OCI-LY1 (cell line): Measurements from ENCODE around the gene MBD3L2B.
A peak's percentile ranks its signal among the peaks of the same experiment; 100 is the strongest.
"Not testable (repeated sequence)": the region's sequence is repeated elsewhere in the genome, so short reads cannot be mapped to it uniquely, and the experiment has no call there.

Experiments
- H2AFZ ChIP-seq: fragments of 200-600 bp; sonication (generic), shearing (Covaris generic); 2 replicates; pipeline ENCODE4 v1.6.0; 2014; ENCODE audit warnings: antibody characterized with exemption, mild to moderate bottlenecking, low read length
- H3F3A ChIP-seq: fragments of 200-600 bp; sonication (generic), shearing (Covaris generic); 2 replicates; pipeline ENCODE4 v1.6.0; 2014; ENCODE audit warnings: mild to moderate bottlenecking, antibody characterized with exemption, low read length, moderate library complexity; ENCODE audit not compliant: insufficient read depth
- H3K27ac ChIP-seq: fragments of 200-600 bp; sonication (generic); 2 replicates; pipeline ENCODE4 v1.5.1; 2014; ENCODE audit warnings: low read length, mixed run types, mild to moderate bottlenecking, low read depth; ENCODE audit not compliant: poor library complexity, severe bottlenecking
- H3K27me3 ChIP-seq: fragments of 200-600 bp; sonication (generic); 2 replicates; pipeline ENCODE4 v1.6.0; 2014; ENCODE audit warnings: antibody characterized with exemption, mild to moderate bottlenecking, low read length, moderate library complexity; ENCODE audit not compliant: insufficient read depth
- H3K36me3 ChIP-seq: fragments of 200-600 bp; sonication (generic); 2 replicates; pipeline ENCODE4 v1.6.1; 2014; ENCODE audit warnings: mild to moderate bottlenecking, antibody characterized with exemption, low read length, moderate library complexity, mixed read lengths; ENCODE audit not compliant: insufficient read depth
- H3K4me1 ChIP-seq: fragments of 200-600 bp; sonication (generic); 2 replicates; pipeline ENCODE4 v1.5.1; 2014; ENCODE audit warnings: mild to moderate bottlenecking, low read length, moderate library complexity; ENCODE audit not compliant: insufficient read depth, severe bottlenecking
- H3K4me2 ChIP-seq: fragments of 200-600 bp; sonication (generic), shearing (Covaris generic); 2 replicates; pipeline ENCODE4 v1.6.1; 2014; ENCODE audit warnings: low read length
- H3K4me3 ChIP-seq: fragments of 200-600 bp; sonication (generic); 2 replicates; pipeline ENCODE4 v1.5.1; 2014; ENCODE audit warnings: low read length, low read depth, mild to moderate bottlenecking, mixed read lengths; ENCODE audit not compliant: poor library complexity, severe bottlenecking
- H3K79me2 ChIP-seq: fragments of 200-600 bp; shearing (Covaris generic); 2 replicates; pipeline ENCODE4 v1.6.1; 2016; ENCODE audit warnings: mixed run types, low read length, mixed read lengths; ENCODE audit not compliant: insufficient read depth
- H3K9ac ChIP-seq: fragments of 200-600 bp; sonication (generic), shearing (Covaris generic); 2 replicates; pipeline ENCODE4 v1.6.1; 2014; ENCODE audit warnings: mild to moderate bottlenecking, low read length, mixed read lengths
- H3K9me2 ChIP-seq: fragments of 200-600 bp; sonication (generic), shearing (Covaris generic); 2 replicates; pipeline ENCODE4 v1.6.1; 2014; ENCODE audit warnings: low read depth, mild to moderate bottlenecking, low read length, mixed read lengths
- H3K9me3 ChIP-seq: fragments of 200-600 bp; shearing (Covaris generic); 2 replicates; pipeline ENCODE4 v1.6.1; 2014; ENCODE audit warnings: low read length, mixed read lengths
- H4K20me1 ChIP-seq: fragments of 200-600 bp; sonication (generic), shearing (Covaris generic); 2 replicates; pipeline ENCODE4 v1.6.0; 2016; ENCODE audit warnings: mild to moderate bottlenecking, low read length; ENCODE audit not compliant: insufficient read depth
- EZH2 ChIP-seq: fragments of 200-600 bp; sonication (generic), shearing (Covaris generic); IDR thresholded peaks from 2 replicates; pipeline ENCODE4 v1.8.0; 2017; ENCODE audit warnings: borderline replicate concordance, mixed run types, mild to moderate bottlenecking, antibody characterized with exemption, low read length, moderate library complexity, mixed read lengths
- TF ChIP-seq, protein P1 (sequence below): fragments of 200-600 bp; sonication (generic), shearing (Covaris generic); IDR thresholded peaks from 2 replicates; pipeline ENCODE4 v1.5.1; 2017; ENCODE audit warnings: mild to moderate bottlenecking, antibody characterized with exemption, low read length, moderate library complexity, mixed read lengths

MBD3L2B gene

DNA sequence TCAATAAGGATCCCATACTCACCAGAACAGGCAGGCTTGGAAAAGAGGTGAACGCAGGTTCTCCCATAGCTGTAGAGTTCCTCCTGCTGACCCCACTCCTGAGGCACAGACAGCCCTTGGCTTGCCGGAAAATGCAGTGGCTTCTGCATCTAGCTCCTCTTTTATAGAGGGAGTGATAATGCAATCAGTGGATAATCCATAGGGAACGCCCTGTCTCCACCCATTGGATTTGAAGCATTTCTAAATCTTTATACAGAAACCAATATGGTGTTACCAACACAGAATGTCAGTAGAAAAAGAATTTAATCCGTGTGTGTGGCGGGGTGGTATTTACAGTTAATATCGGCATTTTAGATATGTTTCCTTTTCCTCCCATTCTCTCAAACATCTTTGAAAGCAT is at the start of gene MBD3L2B:
TSS of gene MBD3L2B (minus strand) at position 101 of the 400 bp plus-strand sequence. CDS start at position 67, 34 bp downstream.
- not testable (repeated sequence) for H3K36me3 ChIP-seq, H3K27ac ChIP-seq, H3K9me3 ChIP-seq, H3F3A ChIP-seq, H3K4me3 ChIP-seq, H3K79me2 ChIP-seq, H3K4me2 ChIP-seq, H3K4me1 ChIP-seq, H3K9ac ChIP-seq, H4K20me1 ChIP-seq, H2AFZ ChIP-seq, H3K9me2 ChIP-seq, H3K27me3 ChIP-seq

DNA sequence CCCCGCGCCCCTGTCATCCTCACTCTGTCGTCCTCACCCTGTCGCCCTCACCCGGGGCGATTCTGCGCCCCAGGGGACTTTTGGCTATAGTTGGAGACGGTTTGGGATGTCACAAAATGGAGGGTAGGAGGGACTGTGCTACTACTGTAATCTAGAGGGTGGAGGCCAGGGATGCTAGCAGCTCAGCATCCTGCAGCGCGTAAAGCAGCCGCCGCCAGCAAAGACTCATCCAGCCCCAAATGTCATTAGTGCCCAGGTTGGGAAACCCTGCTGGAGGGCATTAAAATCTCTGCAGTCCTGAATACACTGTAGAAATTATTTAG is 48.6 kb upstream of the MBD3L2B start:
- H3K79me2 ChIP-seq: peaks cover 11% of the 10 kb centered on the region
- no peak overlapping the region for H2AFZ ChIP-seq
- H3K27ac ChIP-seq: peak overlapping the region; percentile 80
- H3K9me3 ChIP-seq: no peaks in the 10 kb centered on the region
- peak overlapping the region; percentile 91 for H3K4me3 ChIP-seq
- peaks cover 12% of the 10 kb centered on the region for H3K4me1 ChIP-seq
- TF ChIP-seq EZH2: no peak
- TF ChIP-seq, protein P1, sequence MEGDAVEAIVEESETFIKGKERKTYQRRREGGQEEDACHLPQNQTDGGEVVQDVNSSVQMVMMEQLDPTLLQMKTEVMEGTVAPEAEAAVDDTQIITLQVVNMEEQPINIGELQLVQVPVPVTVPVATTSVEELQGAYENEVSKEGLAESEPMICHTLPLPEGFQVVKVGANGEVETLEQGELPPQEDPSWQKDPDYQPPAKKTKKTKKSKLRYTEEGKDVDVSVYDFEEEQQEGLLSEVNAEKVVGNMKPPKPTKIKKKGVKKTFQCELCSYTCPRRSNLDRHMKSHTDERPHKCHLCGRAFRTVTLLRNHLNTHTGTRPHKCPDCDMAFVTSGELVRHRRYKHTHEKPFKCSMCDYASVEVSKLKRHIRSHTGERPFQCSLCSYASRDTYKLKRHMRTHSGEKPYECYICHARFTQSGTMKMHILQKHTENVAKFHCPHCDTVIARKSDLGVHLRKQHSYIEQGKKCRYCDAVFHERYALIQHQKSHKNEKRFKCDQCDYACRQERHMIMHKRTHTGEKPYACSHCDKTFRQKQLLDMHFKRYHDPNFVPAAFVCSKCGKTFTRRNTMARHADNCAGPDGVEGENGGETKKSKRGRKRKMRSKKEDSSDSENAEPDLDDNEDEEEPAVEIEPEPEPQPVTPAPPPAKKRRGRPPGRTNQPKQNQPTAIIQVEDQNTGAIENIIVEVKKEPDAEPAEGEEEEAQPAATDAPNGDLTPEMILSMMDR: no peak
- H3K9ac ChIP-seq: peak overlapping the region; percentile 85
- H3K9me2 ChIP-seq: no peaks in the 10 kb centered on the region
- H3F3A ChIP-seq: no peaks in the 10 kb centered on the region
- H4K20me1 ChIP-seq: no peaks in the 10 kb centered on the region
- H3K27me3 ChIP-seq: no peaks in the 10 kb centered on the region
- H3K4me2 ChIP-seq: peak overlapping the region; percentile 80
- peaks cover 37% of the 10 kb centered on the region for H3K36me3 ChIP-seq

DNA sequence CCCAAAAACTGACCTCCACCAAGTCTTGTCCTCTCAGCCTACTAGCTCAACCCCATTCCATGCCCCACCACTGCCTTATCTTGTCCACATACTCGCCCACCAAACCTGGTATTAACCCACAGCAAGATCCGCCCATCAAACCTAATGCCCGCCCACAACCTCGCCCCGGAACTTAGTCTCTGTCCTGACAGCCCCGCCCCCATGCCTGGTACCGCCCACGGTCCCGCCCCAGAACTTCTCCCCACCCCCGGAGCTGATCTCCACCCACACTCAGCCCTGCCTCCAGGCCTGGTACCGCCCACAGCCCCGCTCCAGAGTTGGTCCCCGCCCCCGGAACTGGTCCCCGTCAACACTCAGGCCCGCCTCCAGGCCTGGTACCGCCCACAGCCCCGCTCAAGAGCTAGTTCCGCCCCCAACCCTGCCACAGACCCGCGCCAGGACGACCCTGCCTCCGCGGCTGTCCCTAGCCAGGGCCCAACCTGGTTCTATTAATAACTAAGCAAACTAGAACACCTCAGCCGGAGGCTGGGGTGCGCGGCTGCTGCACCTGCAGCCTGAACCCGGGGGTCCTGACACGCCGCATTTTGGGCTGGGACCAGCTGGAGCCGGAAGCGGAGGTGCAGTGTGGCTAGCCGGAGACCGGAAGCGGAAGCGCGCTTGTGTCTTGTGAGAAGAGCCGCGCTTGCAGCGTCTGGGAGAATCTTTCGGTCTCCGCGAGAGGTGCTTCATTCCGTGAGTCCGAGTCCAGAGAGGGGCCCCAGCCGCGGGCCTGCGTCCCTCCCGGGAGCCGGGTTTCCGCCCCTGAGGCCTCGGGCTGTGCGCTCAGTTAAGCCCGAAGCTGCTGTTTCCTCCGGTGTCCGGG is 48.0 kb upstream of the MBD3L2B start, which contains the start of gene ZNF557:
TSS of gene ZNF557 (plus strand) at position 662 of the 862 bp plus-strand sequence. CDS start 5,372 bp downstream, outside the sequence.
- Histone ChIP-seq H3K4me3 (peak within 1 kb of the TSS; percentile 91), H3K9me3 (no peaks in the 10 kb centered on the region), H2AFZ (peak within 1 kb of the TSS; percentile 56), H3K27me3 (no peaks in the 10 kb centered on the region), H4K20me1 (no peaks in the 10 kb centered on the region), H3K79me2 (peaks cover 11% of the 10 kb centered on the region), H3K9ac (peak within 1 kb of the TSS; percentile 85), H3K9me2 (no peaks in the 10 kb centered on the region), H3K4me2 (peak within 1 kb of the TSS; percentile 80), H3K27ac (peak within 1 kb of the TSS; percentile 80), H3K36me3 (peaks cover 31% of the 10 kb centered on the region), H3K4me1 (peaks cover 12% of the 10 kb centered on the region), H3F3A (no peaks in the 10 kb centered on the region)
- no peak for TF ChIP-seq EZH2
- TF ChIP-seq, protein P1: no peak

DNA sequence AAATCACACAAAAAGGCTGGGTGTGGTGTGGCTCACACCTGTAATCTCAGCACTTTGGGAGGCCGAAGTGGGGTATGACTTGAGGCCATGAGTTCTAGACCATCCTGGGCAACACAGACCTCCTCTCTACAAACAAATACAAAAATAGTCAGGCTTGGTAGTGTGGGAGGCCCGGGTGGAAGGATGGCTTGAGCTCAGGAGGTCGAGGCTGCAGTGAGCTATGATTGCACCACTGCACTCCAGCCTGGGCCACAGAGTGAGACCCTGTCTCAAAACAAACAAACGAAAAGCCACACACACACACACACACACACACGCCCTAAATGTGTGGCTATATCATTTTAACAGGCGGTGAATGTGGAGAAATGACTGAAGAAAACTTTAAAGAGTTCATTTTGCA is 47.4 kb upstream of the MBD3L2B start:
- H4K20me1 ChIP-seq: no peaks in the 10 kb centered on the region
- H3K9me2 ChIP-seq: no peaks in the 10 kb centered on the region
- H3K27ac ChIP-seq: no peak overlapping the region
- peaks cover 12% of the 10 kb centered on the region for H3K4me1 ChIP-seq
- H3K4me3 ChIP-seq: peak overlapping the region; percentile 33
- H3K4me2 ChIP-seq: peak overlapping the region; percentile 26
- H3K9ac ChIP-seq: no peak overlapping the region
- TF ChIP-seq EZH2: no peak
- TF ChIP-seq, protein P1: no peak
- H3K79me2 ChIP-seq: peaks cover 11% of the 10 kb centered on the region
- H3K27me3 ChIP-seq: no peaks in the 10 kb centered on the region
- H3K36me3 ChIP-seq: peaks cover 24% of the 10 kb centered on the region
- H3F3A ChIP-seq: no peaks in the 10 kb centered on the region
- H2AFZ ChIP-seq: peak overlapping the region; percentile 56
- no peaks in the 10 kb centered on the region for H3K9me3 ChIP-seq
